M059J (cell line): Measurements from ENCODE around the gene KMT2B. TPM values are rescaled to one million over a fixed set of nuclear protein-coding genes. Genes with fewer than 3 reads are reported as not detected.
"Not testable (repeated sequence)": the region's sequence is repeated elsewhere in the genome, so short reads cannot be mapped to it uniquely, and the experiment has no call there.

Source experiments
- DNase-seq: peaks from one replicate; pipeline ENCODE4 v3.0.0-alpha.2; 2012; ENCODE audit warnings: low read depth
- total RNA-seq: library from RNA; depleted of rRNA; stranded (reverse); fragments of >200 nt; shearing (Covaris generic); gene quantifications from 2 replicates; pipeline ENCODE4 v1.2.3, GENCODE V29; 2014

KMT2B gene
- total RNA-seq, 1 experiment from 2014 or later = 8.8 TPM

- DNase-seq = no peak
Measured at GRCh38 chr19:35755550-35756376, 38.0 kb downstream of the KMT2B start.

- peak; percentile 30 for DNase-seq
Measured at GRCh38 chr19:35756377-35757230, 38.8 kb downstream of the KMT2B start, which contains the start of gene HSPB6. Gene HSPB6, minus strand, starts transcription at chr19:35757029. Its CDS starts 21 bp downstream, at chr19:35757008.

- DNase-seq = peak; percentile 83
Measured at GRCh38 chr19:35757231-35757748, 39.5 kb downstream of the KMT2B start.

GRCh38 chr19:35757749-35758608 lies 40.2 kb downstream of the KMT2B start, which contains the start of gene PROSER3:
Gene PROSER3, plus strand, starts transcription at chr19:35758176. Its CDS starts 40 bp downstream, at chr19:35758216.
- DNase-seq = peak; percentile 99

- no peak for DNase-seq
Measured at GRCh38 chr19:35759697-35760096, 41.9 kb downstream of the KMT2B start.

- DNase-seq = peak; percentile 79
Measured at GRCh38 chr19:35760711-35761349, 43.0 kb downstream of the KMT2B start.

GRCh38 chr19:35764432-35765315 lies 46.9 kb downstream of the KMT2B start:
- DNase-seq = no peak

- no peak for DNase-seq
Measured at GRCh38 chr19:35766571-35767104, 48.8 kb downstream of the KMT2B start.

- DNase-seq = no peak
Measured at GRCh38 chr19:35767288-35768081, 49.7 kb downstream of the KMT2B start.

- no peak for DNase-seq
Measured at GRCh38 chr19:35768082-35768421, 50.2 kb downstream of the KMT2B start.

- DNase-seq = not testable (repeated sequence)
Measured at GRCh38 chr19:35772362-35772761, 54.6 kb downstream of the KMT2B start.

- peak; percentile 32 for DNase-seq
Measured at GRCh38 chr19:35773020-35773806, 55.4 kb downstream of the KMT2B start.

- DNase-seq = peak; percentile 25
Measured at GRCh38 chr19:35774274-35775045, 56.7 kb downstream of the KMT2B start.

GRCh38 chr19:35775046-35775297 lies 57.2 kb downstream of the KMT2B start:
- no peak for DNase-seq

- DNase-seq = peak; percentile 97
Measured at GRCh38 chr19:35775298-35776101, 57.7 kb downstream of the KMT2B start, which contains the start of gene ARHGAP33. Gene ARHGAP33, plus strand, starts transcription at chr19:35775564. Its CDS starts 95 bp downstream, at chr19:35775659.

- DNase-seq = no peak
Measured at GRCh38 chr19:35776102-35776788, 58.4 kb downstream of the KMT2B start.
